GM06990 (cell line): ENCODE results near the gene MTCH1.

Source experiments
- DNase-seq: peaks from one replicate; pipeline ENCODE4 v3.0.0-alpha.2; 2011; ENCODE audit not compliant: insufficient read length; ENCODE audit errors: extremely low read depth
- H3K27me3 ChIP-seq: replicated peaks from 2 replicates; pipeline ENCODE4 v1.6.0; 2011; ENCODE audit warnings: low read length; ENCODE audit not compliant: control insufficient read depth, insufficient read depth
- H3K36me3 ChIP-seq: 2 replicates; pipeline ENCODE4 v1.5.1; 2011; ENCODE audit warnings: low read length; ENCODE audit not compliant: control insufficient read depth, insufficient read depth
- H3K4me3 ChIP-seq: replicated peaks from 2 replicates; pipeline ENCODE4 v1.5.1; 2011; ENCODE audit warnings: low read depth, mild to moderate bottlenecking, control low read depth, low read length
- CTCF ChIP-seq: IDR thresholded peaks from 2 replicates; pipeline ENCODE4 v1.5.1; 2011; ENCODE audit warnings: low read length, control low read depth, mild to moderate bottlenecking, inconsistent platforms; ENCODE audit not compliant: insufficient read depth, poor library complexity, severe bottlenecking

MTCH1 gene

GRCh38 chr6:36985808-36986703 is at the start of gene MTCH1:
MTCH1 (minus strand) TSS chr6:36986196; CDS start chr6:36986173, 23 bp downstream.
- Histone ChIP-seq H3K27me3 (no peaks in the 10 kb centered on the region), H3K4me3 (peak within 1 kb of the TSS; percentile 100), H3K36me3 (peaks cover 6% of the 10 kb centered on the region)
- no peak for TF ChIP-seq CTCF
- peak; percentile 95 for DNase-seq

GRCh38 chr6:37033819-37034795 is 48.1 kb upstream of the MTCH1 start:
- Histone ChIP-seq H3K27me3 (no peaks in the 10 kb centered on the region), H3K4me3 (no peak overlapping the region), H3K36me3 (peaks cover 14% of the 10 kb centered on the region)
- no peak for DNase-seq
- no peak for TF ChIP-seq CTCF

GRCh38 chr6:37033255-37033654 is 47.3 kb upstream of the MTCH1 start:
- H3K27me3 ChIP-seq = no peaks in the 10 kb centered on the region
- H3K4me3 ChIP-seq = no peak overlapping the region
- DNase-seq = no peak
- peaks cover 14% of the 10 kb centered on the region for H3K36me3 ChIP-seq
- TF ChIP-seq CTCF = no peak

GRCh38 chr6:37032239-37032638 is 46.2 kb upstream of the MTCH1 start:
- Histone ChIP-seq H3K27me3 (no peaks in the 10 kb centered on the region), H3K36me3 (peaks cover 18% of the 10 kb centered on the region)
- no peak for TF ChIP-seq CTCF

GRCh38 chr6:37030599-37030998 is 44.6 kb upstream of the MTCH1 start:
- H3K36me3 ChIP-seq = peaks cover 24% of the 10 kb centered on the region
- no peak for TF ChIP-seq CTCF
- H3K27me3 ChIP-seq = no peaks in the 10 kb centered on the region
- H3K4me3 ChIP-seq = no peak overlapping the region
- no peak for DNase-seq

More at GRCh38 chr6:37032239-37032638, 46.2 kb upstream of the MTCH1 start:
- no peak overlapping the region for H3K4me3 ChIP-seq
- DNase-seq = no peak
